Activated naive CD4-positive, alpha-beta T cell treated with anti-CD3 and anti-CD28 coated beads for 36 hours (primary cell): Measurements from ENCODE around the gene DEPP1. TPM values are rescaled to one million over a fixed set of nuclear protein-coding genes. Genes with fewer than 3 reads are reported as not detected.

Experiments
- CTCF ChIA-PET: fragments of 350-600 bp; sonication (Branson Sonifier 250); formaldehyde crosslinking; loops from one replicate; lab custom pipeline; 2021; ENCODE audit warnings: antibody characterized with exemption; lab: Charles Lee
- DNase-seq: peaks from one replicate; pipeline ENCODE4 v3.0.0-alpha.2; 2020
- H3K27ac Mint-ChIP-seq: one replicate; pipeline ENCODE4 v1.8.0; 2021; ENCODE audit warnings: mild to moderate bottlenecking, mixed read lengths
- H3K27me3 Mint-ChIP-seq: one replicate; pipeline ENCODE4 v1.8.0; 2021; ENCODE audit warnings: low read depth, mixed read lengths
- H3K36me3 Mint-ChIP-seq: one replicate; pipeline ENCODE4 v1.8.0; 2021; ENCODE audit warnings: low read depth, mixed read lengths
- H3K4me1 Mint-ChIP-seq: one replicate; pipeline ENCODE4 v1.8.0; 2021; ENCODE audit warnings: low read depth, mixed read lengths
- H3K4me3 Mint-ChIP-seq: one replicate; pipeline ENCODE4 v1.8.0; 2021; ENCODE audit warnings: mild to moderate bottlenecking, moderate library complexity, mixed read lengths
- H3K9me3 Mint-ChIP-seq: one replicate; pipeline ENCODE4 v1.8.0; 2021; ENCODE audit warnings: mixed read lengths
- intact Hi-C: fragments of 100-400 bp; cut with micrococcal nuclease; formaldehyde crosslinking; loops from one replicate; pipeline ENCODE4 v1.15.1; 2023
- total RNA-seq, 2 experiments: library from RNA; stranded (reverse); gene quantifications; one replicate each; pipeline ENCODE4 v1.2.3, GENCODE V29; 2021

Gene DEPP1
- total RNA-seq, 2 experiments from 2014 or later, result 2.4 to 3.2 TPM

GRCh38 chr10:44975431-44976331 lies 2.9 kb downstream of the DEPP1 start:
- peak; percentile 75 for DNase-seq
- H3K4me1 Mint-ChIP-seq, result peaks cover 20% of the 10 kb centered on the region
- no peaks in the 10 kb centered on the region for H3K27me3 Mint-ChIP-seq
- H3K27ac Mint-ChIP-seq, result no peak overlapping the region
- no peak overlapping the region for H3K4me3 Mint-ChIP-seq
- H3K36me3 Mint-ChIP-seq, result no peaks in the 10 kb centered on the region
- CTCF ChIA-PET, result interaction anchor here (0.5 to 3.7 kb wide), 5 partner anchors 12 to 117 kb away, joined by 3 to 35 read pairs (median 3); no protein-coding TSS in a partner anchor
- H3K9me3 Mint-ChIP-seq, result no peaks in the 10 kb centered on the region
- intact Hi-C loops, result loop anchor here (1.0 to 10.0 kb wide), 5 partner anchors 16 to 97 kb away; partner anchors contain the start of genes RASSF4, TMEM72 and ZNF22

- peaks cover 20% of the 10 kb centered on the region for H3K4me1 Mint-ChIP-seq
- no peaks in the 10 kb centered on the region for H3K36me3 Mint-ChIP-seq
- H3K27me3 Mint-ChIP-seq, result no peaks in the 10 kb centered on the region
- DNase-seq, result peak; percentile 62
- peak overlapping the region; percentile 49 for H3K4me3 Mint-ChIP-seq
- CTCF ChIA-PET, result interaction anchor here (0.8 to 3.7 kb wide), 2 partner anchors 11 to 42 kb away, joined by 3 to 35 read pairs; no protein-coding TSS in a partner anchor
- no peaks in the 10 kb centered on the region for H3K9me3 Mint-ChIP-seq
- intact Hi-C loops, result loop anchor here (1.0 to 10.0 kb wide), 5 partner anchors 16 to 96 kb away; partner anchors contain the start of genes RASSF4, TMEM72 and ZNF22
- H3K27ac Mint-ChIP-seq, result peak overlapping the region; percentile 65
Measured at GRCh38 chr10:44974628-44975430, 3.8 kb downstream of the DEPP1 start.

- CTCF ChIA-PET, result interaction anchor here (0.8 to 3.7 kb wide), 2 partner anchors 10 to 41 kb away, joined by 3 to 35 read pairs; no protein-coding TSS in a partner anchor
- H3K27me3 Mint-ChIP-seq, result no peaks in the 10 kb centered on the region
- DNase-seq, result no peak
- no peaks in the 10 kb centered on the region for H3K9me3 Mint-ChIP-seq
- intact Hi-C loops, result loop anchor here (2.0 to 10.0 kb wide), 3 partner anchors 27 to 95 kb away; partner anchors contain the start of genes TMEM72 and ZNF22
- H3K4me3 Mint-ChIP-seq, result peak overlapping the region; percentile 49
- H3K27ac Mint-ChIP-seq, result no peak overlapping the region
- no peaks in the 10 kb centered on the region for H3K36me3 Mint-ChIP-seq
- peaks cover 20% of the 10 kb centered on the region for H3K4me1 Mint-ChIP-seq
Measured at GRCh38 chr10:44974082-44974627, 4.5 kb downstream of the DEPP1 start.

- H3K4me3 Mint-ChIP-seq, result no peak overlapping the region
- peaks cover 21% of the 10 kb centered on the region for H3K4me1 Mint-ChIP-seq
- CTCF ChIA-PET, result interaction anchor here (0.8 to 3.7 kb wide), 3 partner anchors 9 to 41 kb away, joined by 3 to 35 read pairs (median 9); no protein-coding TSS in a partner anchor
- intact Hi-C loops, result loop anchor here (2.0 to 10.0 kb wide), 3 partner anchors 27 to 95 kb away; partner anchors contain the start of genes TMEM72 and ZNF22
- no peaks in the 10 kb centered on the region for H3K36me3 Mint-ChIP-seq
- no peak overlapping the region for H3K27ac Mint-ChIP-seq
- H3K9me3 Mint-ChIP-seq, result no peaks in the 10 kb centered on the region
- H3K27me3 Mint-ChIP-seq, result no peaks in the 10 kb centered on the region
- peak; percentile 34 for DNase-seq
Measured at GRCh38 chr10:44973323-44974081, 5.1 kb downstream of the DEPP1 start.

GRCh38 chr10:44972874-44973306 lies 5.7 kb downstream of the DEPP1 start:
- CTCF ChIA-PET, result interaction anchor here (1.5 kb wide), 1 partner anchor 40 kb away, joined by 9 read pairs; no protein-coding TSS in a partner anchor

GRCh38 chr10:44971935-44972757 lies 6.5 kb downstream of the DEPP1 start:
- intact Hi-C loops, result loop anchor here (10.0 kb wide), 1 partner anchor 57 kb away; the partner anchor contains the start of gene TMEM72
- no peak for DNase-seq
- no peaks in the 10 kb centered on the region for H3K9me3 Mint-ChIP-seq
- H3K4me3 Mint-ChIP-seq, result no peak overlapping the region
- no peaks in the 10 kb centered on the region for H3K36me3 Mint-ChIP-seq
- no peaks in the 10 kb centered on the region for H3K27me3 Mint-ChIP-seq
- CTCF ChIA-PET, result interaction anchor here (1.5 to 1.8 kb wide), 2 partner anchors 39 to 40 kb away, joined by 4 to 9 read pairs; no protein-coding TSS in a partner anchor
- H3K4me1 Mint-ChIP-seq, result peaks cover 33% of the 10 kb centered on the region
- H3K27ac Mint-ChIP-seq, result no peak overlapping the region

More at GRCh38 chr10:44972874-44973306, 5.7 kb downstream of the DEPP1 start:
- H3K27ac Mint-ChIP-seq, result no peak overlapping the region
- intact Hi-C loops, result loop anchor here (10.0 kb wide), 1 partner anchor 58 kb away; the partner anchor contains the start of gene TMEM72
- H3K4me3 Mint-ChIP-seq, result no peak overlapping the region
- no peaks in the 10 kb centered on the region for H3K36me3 Mint-ChIP-seq
- no peaks in the 10 kb centered on the region for H3K27me3 Mint-ChIP-seq
- H3K4me1 Mint-ChIP-seq, result peaks cover 26% of the 10 kb centered on the region
- no peaks in the 10 kb centered on the region for H3K9me3 Mint-ChIP-seq
- DNase-seq, result no peak

- peaks cover 36% of the 10 kb centered on the region for H3K4me1 Mint-ChIP-seq
- CTCF ChIA-PET, result interaction anchor here (1.8 kb wide), 1 partner anchor 38 kb away, joined by 4 read pairs; no protein-coding TSS in a partner anchor
- H3K36me3 Mint-ChIP-seq, result no peaks in the 10 kb centered on the region
- intact Hi-C loops, result loop anchor here (10.0 kb wide), 1 partner anchor 57 kb away; the partner anchor contains the start of gene TMEM72
- no peaks in the 10 kb centered on the region for H3K9me3 Mint-ChIP-seq
- DNase-seq, result no peak
- no peak overlapping the region for H3K27ac Mint-ChIP-seq
- no peaks in the 10 kb centered on the region for H3K27me3 Mint-ChIP-seq
- H3K4me3 Mint-ChIP-seq, result no peak overlapping the region
Measured at GRCh38 chr10:44971434-44971833, 7.2 kb downstream of the DEPP1 start.

- no peaks in the 10 kb centered on the region for H3K9me3 Mint-ChIP-seq
- no peaks in the 10 kb centered on the region for H3K27me3 Mint-ChIP-seq
- H3K27ac Mint-ChIP-seq, result no peak overlapping the region
- H3K4me1 Mint-ChIP-seq, result peaks cover 40% of the 10 kb centered on the region
- CTCF ChIA-PET, result interaction anchor here (1.8 kb wide), 1 partner anchor 38 kb away, joined by 4 read pairs; no protein-coding TSS in a partner anchor
- intact Hi-C loops, result loop anchor here (10.0 kb wide), 1 partner anchor 56 kb away; the partner anchor contains the start of gene TMEM72
- no peak for DNase-seq
- no peak overlapping the region for H3K4me3 Mint-ChIP-seq
- H3K36me3 Mint-ChIP-seq, result no peaks in the 10 kb centered on the region
Measured at GRCh38 chr10:44970812-44971395, 7.7 kb downstream of the DEPP1 start.

- no peak overlapping the region for H3K27ac Mint-ChIP-seq
- peaks cover 42% of the 10 kb centered on the region for H3K4me1 Mint-ChIP-seq
- H3K9me3 Mint-ChIP-seq, result no peaks in the 10 kb centered on the region
- H3K4me3 Mint-ChIP-seq, result no peak overlapping the region
- no peaks in the 10 kb centered on the region for H3K27me3 Mint-ChIP-seq
- DNase-seq, result no peak
- no peaks in the 10 kb centered on the region for H3K36me3 Mint-ChIP-seq
- intact Hi-C loops, result loop anchor here (10.0 kb wide), 2 partner anchors 55 to 1155 kb away; partner anchors contain the start of gene TMEM72
- CTCF ChIA-PET, result interaction anchor here (4.8 kb wide), 1 partner anchor 37 kb away, joined by 26 read pairs; no protein-coding TSS in a partner anchor
Measured at GRCh38 chr10:44969854-44970253, 8.8 kb downstream of the DEPP1 start.
